Activated T-cell treated with anti-CD3 and anti-CD28 coated beads for 4 hours (primary cell): Measurements from ENCODE around the gene CCNB3.

ENCODE experiments used
- DNase-seq: peaks from one replicate; pipeline ENCODE4 v3.0.0-alpha.2; 2020

Gene CCNB3

GRCh38 chrX:50375481-50376267 lies 171.1 kb downstream of the CCNB3 start:
- no peak for DNase-seq

- DNase-seq: no peak
Measured at GRCh38 chrX:50381729-50382415, 177.3 kb downstream of the CCNB3 start.

GRCh38 chrX:50386520-50386919 lies 182.0 kb downstream of the CCNB3 start:
- DNase-seq: no peak

- DNase-seq: no peak
Measured at GRCh38 chrX:50393902-50394301, 189.3 kb downstream of the CCNB3 start.
